OCI-LY3 (cell line): Measurements from ENCODE around the gene DENR.

Experiments
- H2AFZ ChIP-seq: fragments of 200-600, 300-600 bp; shearing (Covaris generic); 2 replicates; pipeline ENCODE4 v1.6.0; 2014; ENCODE audit warnings: antibody characterized with exemption, low read depth, low read length
- H3K27ac ChIP-seq: fragments of 200-600, 300-600 bp; sonication (generic); 2 replicates; pipeline ENCODE4 v1.5.1; 2014; ENCODE audit warnings: mild to moderate bottlenecking, low read length, moderate library complexity, mixed read lengths
- H3K27me3 ChIP-seq: fragments of 200-600, 300-600 bp; sonication (generic); 2 replicates; pipeline ENCODE4 v1.6.1; 2014; ENCODE audit warnings: low read depth, low read length, mixed read lengths
- H3K36me3 ChIP-seq: fragments of 200-600, 300-600 bp; sonication (generic); replicated peaks from 2 replicates; pipeline ENCODE3; 2014; ENCODE audit warnings: low read depth, low read length, mixed read lengths
- H3K4me1 ChIP-seq: fragments of 300-600, 200-600 bp; sonication (generic); 2 replicates; pipeline ENCODE4 v1.6.1; 2014; ENCODE audit warnings: low read length, mixed read lengths
- H3K4me2 ChIP-seq: fragments of 200-600, 300-600 bp; sonication (generic); 2 replicates; pipeline ENCODE4 v1.6.1; 2014; ENCODE audit warnings: low read length, mixed read lengths
- H3K4me3 ChIP-seq: fragments of 300-600, 200-600 bp; sonication (generic); 2 replicates; pipeline ENCODE4 v1.5.1; 2014; ENCODE audit warnings: antibody characterized with exemption, mild to moderate bottlenecking, low read length, moderate library complexity
- H3K79me2 ChIP-seq: fragments of 300-600, 200-600 bp; shearing (Covaris generic); 2 replicates; pipeline ENCODE4 v1.6.1; 2014; ENCODE audit warnings: mild to moderate bottlenecking, low read length, mixed read lengths
- H3K9ac ChIP-seq: fragments of 300-600, 200-600 bp; shearing (Covaris generic); 2 replicates; pipeline ENCODE4 v1.6.0; 2014; ENCODE audit warnings: mild to moderate bottlenecking, low read length, moderate library complexity
- H3K9me3 ChIP-seq: fragments of 200-600, 300-600 bp; shearing (Covaris generic); 2 replicates; pipeline ENCODE4 v1.6.1; 2014; ENCODE audit warnings: low read length, mixed read lengths; ENCODE audit not compliant: insufficient read depth
- H4K20me1 ChIP-seq: fragments of 200-600, 300-600 bp; sonication (generic); 2 replicates; pipeline ENCODE4 v1.6.1; 2016; ENCODE audit warnings: low read length, mixed read lengths; ENCODE audit not compliant: insufficient read depth
- CTCF ChIP-seq: fragments of 200-600, 300-600 bp; sonication (generic); IDR thresholded peaks from 2 replicates; pipeline ENCODE4 v1.5.1; 2014; ENCODE audit warnings: antibody characterized with exemption, low read length, low read depth
- EZH2phosphoT487 ChIP-seq: fragments of 200-600 bp; shearing (Covaris generic); IDR thresholded peaks from 2 replicates; pipeline ENCODE4 v1.6.1; 2018; ENCODE audit warnings: antibody characterized with exemption, mixed run types, low read depth

DENR gene

DNA sequence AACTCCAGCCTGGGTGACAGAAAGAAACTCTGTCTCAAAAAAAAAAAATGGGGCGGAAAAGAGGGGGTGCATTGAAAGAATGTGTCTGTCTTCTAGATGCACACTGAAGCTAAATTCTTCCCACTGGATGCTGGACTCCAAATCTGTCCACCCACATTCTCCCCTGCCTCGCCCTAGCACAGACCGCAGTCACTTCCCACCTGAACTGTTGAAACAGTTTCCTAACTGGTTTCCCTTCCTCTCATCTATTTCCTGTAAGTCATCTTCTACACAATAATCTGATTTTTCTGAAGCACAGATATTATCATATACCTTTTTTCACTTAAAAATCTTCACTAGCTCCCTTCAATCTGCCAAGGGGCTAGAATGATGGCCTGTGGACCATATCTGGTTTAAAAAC is 20.5 kb upstream of the DENR start:
- H3K4me2 ChIP-seq = no peak overlapping the region; the same call in 1 of the 2 replicates
- no peak overlapping the region for H2AFZ ChIP-seq
- no peaks in the 10 kb centered on the region for H3K9me3 ChIP-seq
- H3K27ac ChIP-seq = no peak overlapping the region
- no peak for TF ChIP-seq CTCF
- TF ChIP-seq EZH2phosphoT487 = no peak
- no peak overlapping the region for H3K4me3 ChIP-seq
- H3K36me3 ChIP-seq = no peaks in the 10 kb centered on the region
- no peaks in the 10 kb centered on the region for H4K20me1 ChIP-seq
- no peak overlapping the region for H3K9ac ChIP-seq
- no peaks in the 10 kb centered on the region for H3K79me2 ChIP-seq
- peaks cover 11% of the 10 kb centered on the region for H3K4me1 ChIP-seq
- H3K27me3 ChIP-seq = peaks cover 36% of the 10 kb centered on the region

DNA sequence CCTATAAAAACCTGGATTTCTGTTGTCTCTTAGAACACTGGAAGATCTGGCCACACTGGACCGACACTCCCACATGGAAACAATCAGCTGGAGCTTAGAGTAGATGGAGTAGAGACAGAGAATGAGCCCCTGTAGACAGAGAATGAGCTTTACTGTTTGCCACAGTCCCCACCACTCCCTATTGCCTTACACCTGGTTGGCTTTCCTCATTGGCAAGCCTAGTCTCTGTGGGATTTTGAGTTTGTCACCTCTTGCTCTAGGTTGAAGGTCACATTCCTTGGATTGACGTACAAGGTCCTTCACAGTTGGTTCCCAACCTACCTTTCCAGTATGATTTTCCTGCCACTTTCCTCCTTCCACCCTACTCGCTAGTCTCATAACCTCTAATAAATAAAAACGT is 20.0 kb upstream of the DENR start:
- TF ChIP-seq EZH2phosphoT487 = no peak
- no peak for TF ChIP-seq CTCF
- no peak overlapping the region for H3K4me2 ChIP-seq
- H3K4me3 ChIP-seq = no peak overlapping the region
- H3K9me3 ChIP-seq = no peaks in the 10 kb centered on the region
- H3K4me1 ChIP-seq = peaks cover 11% of the 10 kb centered on the region
- H4K20me1 ChIP-seq = no peaks in the 10 kb centered on the region
- no peak overlapping the region for H3K9ac ChIP-seq
- no peaks in the 10 kb centered on the region for H3K79me2 ChIP-seq
- no peaks in the 10 kb centered on the region for H3K36me3 ChIP-seq
- H3K27me3 ChIP-seq = peaks cover 36% of the 10 kb centered on the region
- no peak overlapping the region for H2AFZ ChIP-seq
- no peak overlapping the region for H3K27ac ChIP-seq

- no peak overlapping the region for H3K27ac ChIP-seq
- no peaks in the 10 kb centered on the region for H4K20me1 ChIP-seq
- no peak overlapping the region for H3K9ac ChIP-seq
- H3K9me3 ChIP-seq = no peaks in the 10 kb centered on the region
- H3K4me2 ChIP-seq = no peak overlapping the region
- H3K27me3 ChIP-seq = no peaks in the 10 kb centered on the region
- H2AFZ ChIP-seq = no peak overlapping the region
- no peaks in the 10 kb centered on the region for H3K36me3 ChIP-seq
- H3K4me3 ChIP-seq = no peak overlapping the region
- no peaks in the 10 kb centered on the region for H3K79me2 ChIP-seq
- H3K4me1 ChIP-seq = peaks cover 2% of the 10 kb centered on the region; the same call in 1 of the 2 replicates
- TF ChIP-seq EZH2phosphoT487 (no peak), CTCF (no peak)
These were observed 14.1 kb upstream of the DENR start for GRCh38 chr12:122738571-122738970.

GRCh38 chr12:122740351-122740750 is 12.3 kb upstream of the DENR start:
- Histone ChIP-seq H3K9ac (no peak overlapping the region), H3K4me1 (no peaks in the 10 kb centered on the region), H2AFZ (no peak overlapping the region), H3K27ac (no peak overlapping the region), H3K9me3 (no peaks in the 10 kb centered on the region), H3K4me3 (no peak overlapping the region), H3K79me2 (no peaks in the 10 kb centered on the region), H3K4me2 (no peak overlapping the region), H4K20me1 (no peaks in the 10 kb centered on the region), H3K36me3 (no peaks in the 10 kb centered on the region), H3K27me3 (no peaks in the 10 kb centered on the region)
- TF ChIP-seq CTCF (no peak), EZH2phosphoT487 (no peak)
